HUES64 (cell line): ENCODE results near the gene GYG2. TPM values are rescaled to one million over a fixed set of nuclear protein-coding genes. Genes with fewer than 3 reads are reported as not detected.
A peak's percentile ranks its signal among the peaks of the same experiment; 100 is the strongest.
"Not testable (repeated sequence)": the region's sequence is repeated elsewhere in the genome, so short reads cannot be mapped to it uniquely, and the experiment has no call there.

Source experiments
- H3K27ac ChIP-seq: 2 replicates; pipeline ENCODE4 v1.7.0; 2013; ENCODE audit warnings: low read depth, low read length, inconsistent platforms
- H3K27me3 ChIP-seq: 2 replicates; pipeline ENCODE4 v1.6.1; 2013; ENCODE audit warnings: mild to moderate bottlenecking, low read length; ENCODE audit not compliant: insufficient read depth
- H3K36me3 ChIP-seq: 2 replicates; pipeline ENCODE4 v1.6.1; 2013; ENCODE audit warnings: mild to moderate bottlenecking, low read length; ENCODE audit not compliant: insufficient read depth
- H3K4me1 ChIP-seq: 2 replicates; pipeline ENCODE4 v1.6.1; 2013; ENCODE audit warnings: mild to moderate bottlenecking, low read length, moderate library complexity; ENCODE audit not compliant: insufficient read depth
- H3K4me3 ChIP-seq: 2 replicates; pipeline ENCODE4 v1.5.1; 2013; ENCODE audit warnings: mild to moderate bottlenecking, low read length, moderate library complexity
- H3K9ac ChIP-seq: 2 replicates; pipeline ENCODE4 v1.6.1; 2013; ENCODE audit warnings: mild to moderate bottlenecking, low read depth, low read length
- H3K9me3 ChIP-seq: 2 replicates; pipeline ENCODE4 v1.6.1; 2013; ENCODE audit warnings: low read depth, low read length; ENCODE audit not compliant: insufficient read depth
- WGBS: fragments of 150-250, 120-280 bp; methylation state at CpG from one replicate; pipeline ENCODE4 v1.1.7; 2013; ENCODE audit warnings: missing lambda C conversion rate; 5-methylcytosine and 5-hydroxymethylcytosine counted together
- polyA plus RNA-seq, 2 experiments: library from polyadenylated mRNA; stranded (reverse); fragments of 50-300 nt; gene quantifications; one replicate each; pipeline ENCODE4 v1.2.3, GENCODE V29; 2013

GYG2 gene
- polyA plus RNA-seq (2013, experiment 1 of 2) = 42.5 TPM
- 35.1 TPM for polyA plus RNA-seq (2013, experiment 2 of 2)

DNA sequence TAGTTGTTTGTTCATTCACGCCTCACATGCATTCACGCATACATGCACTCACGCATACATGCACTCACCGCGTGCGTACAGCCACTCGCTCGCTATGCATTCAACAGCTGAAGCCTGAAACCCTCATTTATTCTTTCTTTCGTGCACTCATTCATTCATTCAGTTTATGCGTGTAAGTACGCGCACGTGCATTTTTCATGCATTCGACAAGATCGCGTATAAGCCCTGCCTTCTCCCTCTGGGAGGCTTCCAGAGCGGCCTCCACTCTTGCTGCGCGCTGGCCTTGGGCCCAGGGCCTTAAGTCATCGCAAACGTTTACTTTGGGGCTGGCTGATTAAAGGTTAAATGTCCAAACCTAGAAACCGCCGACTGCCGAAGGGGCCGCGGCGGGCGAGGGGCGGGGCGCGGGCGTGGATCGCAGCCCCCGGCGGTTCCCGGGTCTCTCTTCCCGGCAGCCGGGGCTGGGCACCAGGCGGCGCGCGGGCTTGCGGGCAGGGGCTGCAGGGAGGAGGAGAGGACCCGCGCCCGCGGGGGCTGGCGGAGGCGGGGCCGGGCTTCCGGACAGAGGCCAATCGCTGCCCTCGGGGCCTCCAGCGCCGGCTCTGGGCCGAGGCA, at the start of gene GYG2:
GYG2 (plus strand) TSS at position 587 of the 615 bp plus-strand sequence. CDS start 1,259 bp downstream, outside the sequence.
- H3K4me3 ChIP-seq = peak within 1 kb of the TSS; percentile 55
- WGBS = 16% methylated on average over 49 of the region's 56 CpGs

GRCh38 chrX:2780472-2781225, 48.1 kb upstream of the GYG2 start:
- H3K4me3 ChIP-seq, H3K27me3 ChIP-seq, H3K36me3 ChIP-seq, H3K9me3 ChIP-seq, H3K9ac ChIP-seq: not testable (repeated sequence)
- 37% methylated on average over 11 of the region's 12 CpGs for WGBS
- Histone ChIP-seq H3K4me1 (peaks cover 36% of the 10 kb centered on the region), H3K27ac (peak overlapping the region; percentile 83; the same call in 1 of the 2 replicates)

More for the DNA sequence above, at the start of gene GYG2:
- Histone ChIP-seq H3K9ac (peak within 1 kb of the TSS; percentile 61; the same call in 1 of the 2 replicates), H3K36me3 (0 out of 2 replicates have a peak, but pooled peaks cover 6% of the 10 kb centered on the region), H3K27me3 (no peaks in the 10 kb centered on the region), H3K27ac (peak within 1 kb of the TSS; percentile 6; the same call in 1 of the 2 replicates), H3K9me3 (no peaks in the 10 kb centered on the region), H3K4me1 (no peaks in the 10 kb centered on the region)

GRCh38 chrX:2781226-2781571, 47.5 kb upstream of the GYG2 start:
- H3K27ac ChIP-seq = peak overlapping the region; percentile 83; the same call in 1 of the 2 replicates
- H3K9me3 ChIP-seq = no peaks in the 10 kb centered on the region
- H3K4me1 ChIP-seq = peaks cover 36% of the 10 kb centered on the region
- WGBS = 73% methylated on average over 1 of the region's 1 CpG
- H3K4me3 ChIP-seq = no peak overlapping the region
- H3K9ac ChIP-seq = no peak overlapping the region
- no peaks in the 10 kb centered on the region for H3K27me3 ChIP-seq
- H3K36me3 ChIP-seq = no peaks in the 10 kb centered on the region

DNA sequence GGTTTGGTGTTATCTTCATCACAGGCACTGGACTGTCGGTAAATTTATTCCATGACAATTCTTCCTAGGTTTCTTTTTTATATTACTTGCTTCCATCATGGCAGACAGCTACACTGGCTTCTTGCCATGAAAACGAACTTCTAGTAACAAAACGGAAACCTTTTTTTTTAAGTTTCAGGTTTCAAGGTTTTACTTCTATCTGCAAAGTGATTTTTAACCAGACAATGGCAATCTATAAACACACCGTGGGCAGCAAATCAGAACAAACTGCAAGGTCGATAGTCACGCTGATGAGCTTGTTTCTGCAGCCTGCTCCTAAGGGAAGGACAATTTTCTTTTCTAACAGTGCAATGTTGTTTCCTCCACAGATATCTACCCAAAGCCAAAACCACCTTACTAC, 47.0 kb upstream of the GYG2 start:
- no peaks in the 10 kb centered on the region for H3K27me3 ChIP-seq
- H3K9ac ChIP-seq = no peak overlapping the region
- 68% methylated on average over 6 of the region's 6 CpGs for WGBS
- H3K9me3 ChIP-seq = no peaks in the 10 kb centered on the region
- H3K27ac ChIP-seq = peak overlapping the region; percentile 83; the same call in 1 of the 2 replicates
- no peaks in the 10 kb centered on the region for H3K36me3 ChIP-seq
- H3K4me3 ChIP-seq = no peak overlapping the region
- H3K4me1 ChIP-seq = peaks cover 35% of the 10 kb centered on the region

- 42% methylated on average over 4 of the region's 4 CpGs for WGBS
- H3K9ac ChIP-seq = 0 out of 2 replicates have a peak overlapping the region, but pooled peaks have one; percentile 19
- peak overlapping the region; percentile 83; the same call in 1 of the 2 replicates for H3K27ac ChIP-seq
- no peak overlapping the region for H3K4me3 ChIP-seq
- H3K4me1 ChIP-seq = peaks cover 30% of the 10 kb centered on the region
- H3K9me3 ChIP-seq = no peaks in the 10 kb centered on the region
- H3K27me3 ChIP-seq = no peaks in the 10 kb centered on the region
- H3K36me3 ChIP-seq = no peaks in the 10 kb centered on the region
Observed at GRCh38 chrX:2782171-2782570, 46.6 kb upstream of the GYG2 start.

DNA sequence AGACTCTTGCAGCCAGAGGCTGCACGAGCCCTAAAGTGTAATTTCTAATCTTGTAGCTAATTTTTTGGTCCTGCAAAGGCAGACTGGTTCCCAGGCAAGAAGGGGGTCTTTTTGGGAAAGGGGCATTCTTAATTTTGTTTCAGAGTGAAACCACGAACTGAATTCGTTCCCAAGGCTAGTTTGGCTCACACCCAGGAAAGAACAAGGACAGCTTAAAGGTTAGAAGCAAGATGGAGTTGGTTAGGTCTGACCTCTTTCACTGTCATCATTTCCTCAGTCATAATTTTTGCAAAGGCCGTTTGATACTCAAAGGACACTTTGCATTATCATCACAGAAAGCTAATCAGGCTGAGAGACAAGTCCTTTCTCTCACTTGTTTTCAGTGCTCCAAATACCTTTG, 46.0 kb upstream of the GYG2 start:
- Histone ChIP-seq H3K4me1 (peaks cover 29% of the 10 kb centered on the region), H3K36me3 (no peaks in the 10 kb centered on the region), H3K4me3 (no peak overlapping the region), H3K9me3 (no peaks in the 10 kb centered on the region), H3K27me3 (no peaks in the 10 kb centered on the region), H3K9ac (no peak overlapping the region), H3K27ac (no peak overlapping the region)
- WGBS = 80% methylated on average over 4 of the region's 4 CpGs

- no peaks in the 10 kb centered on the region for H3K9me3 ChIP-seq
- peaks cover 29% of the 10 kb centered on the region for H3K4me1 ChIP-seq
- 89% methylated on average over 6 of the region's 6 CpGs for WGBS
- no peak overlapping the region for H3K4me3 ChIP-seq
- H3K27me3 ChIP-seq = no peaks in the 10 kb centered on the region
- H3K36me3 ChIP-seq = no peaks in the 10 kb centered on the region
- no peak overlapping the region for H3K27ac ChIP-seq
- H3K9ac ChIP-seq = no peak overlapping the region
Observed at GRCh38 chrX:2784026-2784425, 44.7 kb upstream of the GYG2 start.

- Histone ChIP-seq H3K9ac (no peak overlapping the region), H3K4me3 (no peak overlapping the region), H3K27me3 (no peaks in the 10 kb centered on the region), H3K9me3 (no peaks in the 10 kb centered on the region), H3K36me3 (no peaks in the 10 kb centered on the region), H3K4me1 (peaks cover 28% of the 10 kb centered on the region), H3K27ac (no peak overlapping the region)
- WGBS = 93% methylated on average over 4 of the region's 4 CpGs
Observed at GRCh38 chrX:2785538-2785937, 43.2 kb upstream of the GYG2 start.

DNA sequence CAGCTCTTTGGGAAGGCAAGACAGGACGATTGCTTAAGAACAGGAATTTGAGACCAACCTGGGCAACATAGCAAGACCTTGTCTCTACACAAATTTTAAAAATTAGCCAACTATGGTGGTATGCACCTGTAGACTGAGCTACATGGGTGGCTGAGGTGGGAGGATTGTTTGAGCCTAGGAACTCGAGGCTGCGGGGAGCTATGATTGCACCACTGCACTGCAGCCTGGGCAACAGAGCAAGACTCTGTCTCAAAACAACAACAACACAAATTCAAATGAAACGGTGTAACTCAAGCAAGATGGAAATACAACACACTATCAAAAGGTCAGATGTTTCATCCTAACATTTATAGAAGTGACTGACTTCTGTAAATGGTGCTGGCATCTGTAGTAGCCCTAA, 39.8 kb upstream of the GYG2 start:
- H3K9me3 ChIP-seq = no peaks in the 10 kb centered on the region
- H3K4me1 ChIP-seq = peaks cover 12% of the 10 kb centered on the region; the same call in 1 of the 2 replicates
- no peak overlapping the region for H3K9ac ChIP-seq
- no peaks in the 10 kb centered on the region for H3K27me3 ChIP-seq
- 95% methylated on average over 3 of the region's 4 CpGs for WGBS
- H3K4me3 ChIP-seq = no peak overlapping the region
- H3K27ac ChIP-seq = no peak overlapping the region
- no peaks in the 10 kb centered on the region for H3K36me3 ChIP-seq

DNA sequence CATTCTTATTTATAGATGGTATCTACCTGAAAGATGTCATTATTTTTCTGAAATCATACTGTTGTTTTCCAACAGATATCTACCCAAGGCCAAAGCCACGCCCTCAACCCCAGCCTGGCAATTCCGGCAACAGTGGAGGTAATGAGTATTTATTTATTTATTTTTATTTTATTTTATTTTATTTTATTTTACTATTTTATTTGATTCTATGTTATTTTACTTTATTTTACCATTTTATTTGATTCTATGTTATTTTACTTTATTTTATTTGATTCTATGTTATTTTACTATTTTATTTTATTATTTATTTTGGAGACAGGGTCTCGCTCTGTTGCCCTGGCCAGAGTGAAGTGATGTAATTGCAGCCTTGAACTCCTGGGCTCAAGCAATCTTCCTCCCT, 39.2 kb upstream of the GYG2 start:
- Histone ChIP-seq H3K36me3 (no peaks in the 10 kb centered on the region), H3K4me1 (peaks cover 12% of the 10 kb centered on the region; the same call in 1 of the 2 replicates), H3K9ac (no peak overlapping the region), H3K9me3 (no peaks in the 10 kb centered on the region), H3K27ac (no peak overlapping the region), H3K27me3 (no peaks in the 10 kb centered on the region), H3K4me3 (no peak overlapping the region)
- 100% methylated on average over 1 of the region's 3 CpGs for WGBS

- 67% methylated on average over 7 of the region's 7 CpGs for WGBS
- Histone ChIP-seq H3K27me3 (no peaks in the 10 kb centered on the region), H3K9me3 (no peaks in the 10 kb centered on the region), H3K4me1 (peaks cover 6% of the 10 kb centered on the region; the same call in 1 of the 2 replicates), H3K36me3 (no peaks in the 10 kb centered on the region), H3K9ac (no peak overlapping the region), H3K4me3 (no peak overlapping the region), H3K27ac (no peak overlapping the region)
Observed at GRCh38 chrX:2793752-2794151, 35.0 kb upstream of the GYG2 start.
